ENCODE measurements around the gene FXN.
"Not testable (repeated sequence)": the region's sequence is repeated elsewhere in the genome, so short reads cannot be mapped to it uniquely, and the experiment has no call there.

FXN gene

GRCh38 chr9:69035438-69036308 is at the start of gene FXN:
TSS of gene FXN (plus strand) at chr9:69035752. CDS start at chr9:69035783, 31 bp downstream.
- Histone ChIP-seq H3K9me3 (no peaks in the 10 kb centered on the region), H3K4me2 (peak within 1 kb of the TSS; percentile 84), H3K27me3 (no peaks in the 10 kb centered on the region), H3K9ac (peak within 1 kb of the TSS; percentile 89), H3K27ac (peak within 1 kb of the TSS; percentile 94), H4K20me1 (peaks cover 15% of the 10 kb centered on the region), H3K36me3 (peaks cover 10% of the 10 kb centered on the region), H3K4me1 (peaks cover 23% of the 10 kb centered on the region), H3K4me3 (peak within 1 kb of the TSS; percentile 85)
- TF ChIP-seq Cebpa-rat (IDR thresholded peaks at IDR 0.05): no peak

DNA sequence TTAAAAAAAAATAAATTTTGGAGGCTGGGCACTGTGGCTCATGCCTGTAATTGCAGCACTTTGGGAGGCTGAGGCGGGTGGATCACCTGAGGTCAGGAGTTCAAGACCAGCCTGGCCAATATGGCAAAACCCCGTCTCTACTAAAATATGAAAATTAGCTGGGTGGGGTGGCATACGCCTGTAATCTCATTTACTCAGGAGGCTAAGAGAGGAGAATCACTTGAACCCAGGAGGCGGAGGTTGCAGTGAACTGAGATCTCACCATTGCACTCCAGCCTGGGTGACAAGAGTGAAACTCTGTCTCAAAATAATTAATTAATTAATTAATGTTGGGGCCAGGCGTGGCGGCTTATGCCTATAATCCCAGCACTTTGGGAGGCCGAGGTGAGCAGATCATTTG is 48.6 kb upstream of the FXN start:
- H3K4me2 ChIP-seq, H3K9me3 ChIP-seq, H4K20me1 ChIP-seq, H3K27me3 ChIP-seq, H3K9ac ChIP-seq, H3K36me3 ChIP-seq, H3K27ac ChIP-seq, H3K4me3 ChIP-seq: not testable (repeated sequence)
- H3K4me1 ChIP-seq: peaks cover 19% of the 10 kb centered on the region

- H3K36me3 ChIP-seq: no peaks in the 10 kb centered on the region
- no peaks in the 10 kb centered on the region for H3K9me3 ChIP-seq
- no peaks in the 10 kb centered on the region for H3K27me3 ChIP-seq
- no peak overlapping the region for H3K27ac ChIP-seq
- no peak overlapping the region for H3K4me2 ChIP-seq
- H3K4me3 ChIP-seq: no peak overlapping the region
- no peaks in the 10 kb centered on the region for H3K4me1 ChIP-seq
- TF ChIP-seq Cebpa-rat (IDR thresholded peaks at IDR 0.05): no peak
- no peak overlapping the region for H3K9ac ChIP-seq
- no peaks in the 10 kb centered on the region for H4K20me1 ChIP-seq
Measured at GRCh38 chr9:68991457-68991856, 44.1 kb upstream of the FXN start.

GRCh38 chr9:68995776-68996175 is 39.8 kb upstream of the FXN start:
- Histone ChIP-seq H3K9ac (no peak overlapping the region), H4K20me1 (no peaks in the 10 kb centered on the region), H3K27ac (no peak overlapping the region), H3K9me3 (no peaks in the 10 kb centered on the region), H3K27me3 (no peaks in the 10 kb centered on the region), H3K4me2 (no peak overlapping the region), H3K4me3 (no peak overlapping the region), H3K36me3 (no peaks in the 10 kb centered on the region), H3K4me1 (peaks cover 14% of the 10 kb centered on the region)
- no peak for TF ChIP-seq Cebpa-rat (IDR thresholded peaks at IDR 0.05)

DNA sequence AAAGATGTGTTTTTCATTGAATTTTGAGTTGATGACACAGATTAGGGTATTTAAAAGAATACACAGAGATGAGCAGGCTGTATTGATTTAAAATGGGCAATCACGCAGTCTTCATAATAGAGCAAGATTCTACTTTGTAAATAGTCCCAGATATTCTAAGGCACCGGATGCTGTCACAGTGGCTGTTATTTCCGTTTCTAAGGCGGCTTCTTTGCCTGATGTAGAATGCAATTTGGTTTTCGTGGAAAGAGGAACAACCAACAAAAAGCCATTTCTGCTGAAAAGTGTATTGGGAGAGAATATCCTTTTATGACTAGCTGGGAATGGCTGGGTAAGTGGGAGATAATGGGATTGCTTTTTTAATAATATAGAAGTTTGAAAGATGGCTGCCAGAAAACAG is 39.1 kb upstream of the FXN start:
- Histone ChIP-seq H3K4me1 (peaks cover 14% of the 10 kb centered on the region), H3K27ac (no peak overlapping the region), H3K4me2 (no peak overlapping the region), H3K27me3 (no peaks in the 10 kb centered on the region), H3K9ac (no peak overlapping the region), H3K36me3 (no peaks in the 10 kb centered on the region), H3K4me3 (no peak overlapping the region), H4K20me1 (no peaks in the 10 kb centered on the region), H3K9me3 (no peaks in the 10 kb centered on the region)
- TF ChIP-seq Cebpa-rat (IDR thresholded peaks at IDR 0.05): no peak

DNA sequence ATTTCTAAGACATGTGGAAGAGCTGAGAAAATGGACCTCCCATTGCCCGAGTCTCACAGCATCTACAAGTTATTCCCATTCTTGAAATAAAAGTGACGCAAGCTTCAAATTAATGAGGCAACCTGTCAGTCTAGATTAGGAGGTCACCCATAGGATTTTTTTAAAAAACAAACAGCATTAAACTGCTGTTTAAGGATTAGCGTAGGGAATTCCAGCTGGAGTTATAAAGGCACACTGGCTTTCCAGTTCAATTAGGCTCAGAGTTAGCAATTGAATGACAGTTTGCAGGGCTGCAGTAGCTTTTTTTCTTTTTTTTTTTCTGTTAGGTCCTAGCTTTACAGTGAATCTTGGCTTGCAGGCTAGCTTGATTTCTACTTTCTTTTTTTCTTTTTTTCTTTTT is 37.9 kb upstream of the FXN start:
- peaks cover 14% of the 10 kb centered on the region for H3K4me1 ChIP-seq
- no peak overlapping the region for H3K4me2 ChIP-seq
- H3K36me3 ChIP-seq: no peaks in the 10 kb centered on the region
- no peak overlapping the region for H3K9ac ChIP-seq
- no peaks in the 10 kb centered on the region for H4K20me1 ChIP-seq
- H3K9me3 ChIP-seq: no peaks in the 10 kb centered on the region
- H3K27me3 ChIP-seq: no peaks in the 10 kb centered on the region
- no peak overlapping the region for H3K27ac ChIP-seq
- TF ChIP-seq Cebpa-rat (IDR thresholded peaks at IDR 0.05): no peak
- H3K4me3 ChIP-seq: no peak overlapping the region

DNA sequence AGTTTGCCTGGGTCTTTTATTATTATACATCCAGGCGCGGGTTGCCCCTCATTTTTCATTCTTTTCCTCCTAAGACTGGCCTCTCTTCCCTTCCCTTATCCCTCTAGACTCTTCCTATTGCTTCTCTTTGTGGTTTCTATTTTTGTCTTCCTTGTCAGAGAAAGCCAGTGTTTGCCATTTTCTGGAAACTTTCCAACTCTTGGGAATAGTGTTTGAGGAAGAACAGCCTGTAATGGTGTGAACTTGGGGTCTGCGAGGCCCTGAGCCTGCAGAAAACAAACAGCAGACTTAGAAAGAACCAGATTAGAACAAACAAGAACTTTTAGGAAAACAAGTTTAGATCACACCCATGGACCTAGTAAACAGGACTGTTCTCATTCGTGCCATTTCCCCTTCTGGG is 37.2 kb upstream of the FXN start:
- no peak for TF ChIP-seq Cebpa-rat (IDR thresholded peaks at IDR 0.05)
- H4K20me1 ChIP-seq: no peaks in the 10 kb centered on the region
- H3K36me3 ChIP-seq: no peaks in the 10 kb centered on the region
- peak overlapping the region; percentile 65 for H3K4me2 ChIP-seq
- H3K27me3 ChIP-seq: no peaks in the 10 kb centered on the region
- no peaks in the 10 kb centered on the region for H3K9me3 ChIP-seq
- H3K4me3 ChIP-seq: no peak overlapping the region
- H3K9ac ChIP-seq: no peak overlapping the region
- peaks cover 14% of the 10 kb centered on the region for H3K4me1 ChIP-seq
- peak overlapping the region; percentile 53; the same call in 1 of the 2 replicates for H3K27ac ChIP-seq

GRCh38 chr9:68998812-68999211 is 36.7 kb upstream of the FXN start:
- Histone ChIP-seq H3K4me2 (peak overlapping the region; percentile 65), H3K9ac (no peak overlapping the region), H3K4me3 (no peak overlapping the region), H3K27me3 (no peaks in the 10 kb centered on the region), H3K36me3 (no peaks in the 10 kb centered on the region), H4K20me1 (no peaks in the 10 kb centered on the region), H3K27ac (peak overlapping the region; percentile 53; the same call in 1 of the 2 replicates), H3K4me1 (peaks cover 14% of the 10 kb centered on the region), H3K9me3 (no peaks in the 10 kb centered on the region)
- TF ChIP-seq Cebpa-rat (IDR thresholded peaks at IDR 0.05): no peak

DNA sequence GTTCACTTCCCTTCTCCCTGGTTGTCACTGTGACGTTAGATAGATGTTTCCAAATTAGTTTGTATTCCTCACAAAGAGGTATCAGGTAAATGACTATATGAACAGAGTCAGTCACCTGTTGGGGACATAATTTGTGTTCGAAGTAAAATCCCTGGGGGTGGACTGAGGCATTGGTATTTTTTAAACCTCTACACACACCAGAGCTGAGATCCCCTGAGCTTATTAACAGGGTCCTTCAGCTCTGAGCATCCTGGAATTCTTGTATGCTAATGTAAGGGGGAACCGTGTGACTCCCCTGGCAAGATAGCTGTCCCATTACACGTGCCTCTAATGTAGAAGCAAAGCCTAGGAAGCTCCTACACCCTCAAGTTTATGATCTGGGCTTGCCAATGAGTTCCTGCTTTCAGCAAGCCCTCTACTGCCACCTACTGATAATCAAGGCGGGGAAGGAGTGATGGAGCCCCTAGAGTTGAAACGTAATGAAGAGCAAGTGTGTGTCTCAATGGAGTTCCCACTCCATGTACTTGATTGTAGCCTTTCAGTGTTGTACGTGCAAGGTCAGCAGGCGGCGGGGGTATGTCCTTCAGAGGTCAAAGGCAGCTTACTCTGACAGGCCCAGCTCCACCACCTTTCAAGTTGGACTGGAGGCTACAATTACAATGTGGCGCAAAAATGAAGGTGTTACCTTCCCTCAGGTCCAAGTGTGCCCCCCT is 36.0 kb upstream of the FXN start:
- no peak overlapping the region for H3K4me3 ChIP-seq
- H3K9ac ChIP-seq: no peak overlapping the region
- no peaks in the 10 kb centered on the region for H3K27me3 ChIP-seq
- H3K9me3 ChIP-seq: no peaks in the 10 kb centered on the region
- peak overlapping the region; percentile 65 for H3K4me2 ChIP-seq
- no peak overlapping the region for H3K27ac ChIP-seq
- H3K4me1 ChIP-seq: peaks cover 14% of the 10 kb centered on the region
- no peak for TF ChIP-seq Cebpa-rat (IDR thresholded peaks at IDR 0.05)
- no peaks in the 10 kb centered on the region for H3K36me3 ChIP-seq
- no peaks in the 10 kb centered on the region for H4K20me1 ChIP-seq

- Histone ChIP-seq H4K20me1 (no peaks in the 10 kb centered on the region), H3K36me3 (no peaks in the 10 kb centered on the region), H3K27me3 (no peaks in the 10 kb centered on the region), H3K9me3 (no peaks in the 10 kb centered on the region), H3K27ac (no peak overlapping the region), H3K4me1 (peaks cover 14% of the 10 kb centered on the region), H3K4me3 (no peak overlapping the region), H3K4me2 (no peak overlapping the region), H3K9ac (no peak overlapping the region)
- no peak for TF ChIP-seq Cebpa-rat (IDR thresholded peaks at IDR 0.05)
Measured at GRCh38 chr9:69001921-69002320, 33.6 kb upstream of the FXN start.

Measured in BLaER1 (cell line).